Esophagus (tissue), 2 donors: ENCODE measurements around the gene TFEB. TPM values are rescaled to one million over a fixed set of nuclear protein-coding genes. Genes with fewer than 3 reads are reported as not detected.

Experiments used
- H3K27ac ChIP-seq, 2 donors: one replicate each; pipeline ENCODE4 v1.5.1; 2013; ENCODE audit warnings: low read depth in 2 of 2, mild to moderate bottlenecking in 2 of 2, inconsistent platforms in 1 of 2, low read length in 1 of 2, moderate library complexity in 1 of 2
- H3K27me3 ChIP-seq, 2 donors: one replicate each; pipeline ENCODE4 v1.6.1; 2013; ENCODE audit warnings: low read length in 2 of 2, control low read depth in 1 of 2, mild to moderate bottlenecking in 1 of 2; ENCODE audit not compliant: insufficient read depth in 2 of 2, control insufficient read depth in 1 of 2
- H3K36me3 ChIP-seq, 2 donors: one replicate each; pipeline ENCODE4 v1.6.1; 2013; ENCODE audit warnings: low read length in 1 of 2; ENCODE audit not compliant: control insufficient read depth in 2 of 2, insufficient read depth in 2 of 2
- H3K4me1 ChIP-seq, 2 donors: one replicate each; pipeline ENCODE4 v1.6.1; 2013; ENCODE audit warnings: low read length in 1 of 2; ENCODE audit not compliant: control insufficient read depth in 2 of 2, insufficient read depth in 2 of 2
- H3K4me3 ChIP-seq, 2 donors: one replicate each; pipeline ENCODE4 v1.5.1; 2013; ENCODE audit warnings: low read length in 2 of 2, mild to moderate bottlenecking in 2 of 2, low read depth in 1 of 2, moderate library complexity in 1 of 2
- H3K9me3 ChIP-seq, 2 donors: one replicate each; pipeline ENCODE4 v1.6.1; 2013; ENCODE audit warnings: mild to moderate bottlenecking in 2 of 2, low read depth in 1 of 2, low read length in 1 of 2, moderate library complexity in 1 of 2; ENCODE audit not compliant: control insufficient read depth in 2 of 2, insufficient read depth in 1 of 2
- WGBS, 2 donors: extraction: QIAGEN DNeasy Blood & Tissue Kit; methylation state at CpG; one replicate each; pipeline ENCODE4 v1.1.7; 2013; 5-methylcytosine and 5-hydroxymethylcytosine counted together
- polyA plus RNA-seq, 2 donors: library from polyadenylated mRNA; stranded (reverse); fragments of 200-250 nt; gene quantifications; one replicate each; pipeline ENCODE4 v1.2.3, GENCODE V29; 2013
- donor health status: healthy with polysubstance abuse.
- donor health status: Bipolar disorder and iron deficiency.

The TFEB gene
- polyA plus RNA-seq, 2 donors: 8.9 to 15.0 TPM

DNA sequence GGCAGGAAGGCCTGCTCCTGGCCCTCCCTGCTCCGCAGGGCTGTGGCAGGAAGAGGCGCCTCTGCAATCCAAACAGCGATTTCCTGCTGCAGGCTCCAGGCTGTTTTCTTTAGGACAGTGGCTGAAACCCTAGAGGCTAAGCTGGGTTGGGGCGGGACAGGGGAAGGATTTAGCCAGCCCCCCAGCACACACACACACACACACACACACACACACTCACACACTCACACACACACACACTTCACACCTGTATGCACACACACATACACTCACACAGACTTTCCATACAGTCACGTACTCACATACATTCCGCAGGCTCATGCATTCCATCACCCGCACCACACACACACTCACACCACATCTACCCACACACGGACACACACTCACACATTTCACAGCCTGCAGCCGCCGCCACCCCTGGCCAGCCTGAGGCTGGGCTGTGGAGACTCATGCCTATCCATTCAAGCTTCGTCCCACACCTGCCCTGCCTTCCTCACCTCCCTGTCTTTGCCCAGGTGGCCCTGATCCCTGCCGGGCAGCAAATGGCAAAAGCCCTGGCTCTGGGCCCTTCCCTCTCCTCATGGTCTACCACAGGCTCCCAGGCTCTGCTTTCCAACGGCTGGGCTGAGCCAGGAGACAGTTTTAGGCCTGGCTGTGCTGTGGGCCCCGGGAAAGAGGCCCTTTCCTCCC lies 79.3 kb downstream of the TFEB start:
- Histone ChIP-seq H3K4me1 (no peaks in the 10 kb centered on the region), H3K27me3 (no peaks in the 10 kb centered on the region), H3K27ac (no peak overlapping the region), H3K9me3 (no peaks in the 10 kb centered on the region), H3K36me3 (peaks cover 0 to 11% of the 10 kb centered on the region in 2 donors), H3K4me3 (no peak overlapping the region)
- 58 to 61% methylated on average over 14 of the region's 14 CpGs for WGBS, 2 donors

GRCh38 chr6:41655646-41656001 lies 79.8 kb downstream of the TFEB start:
- no peaks in the 10 kb centered on the region for H3K4me1 ChIP-seq
- H3K27ac ChIP-seq: no peak overlapping the region
- WGBS, 2 donors: 64% methylated on average over 12 of the region's 12 CpGs
- peaks cover 0 to 11% of the 10 kb centered on the region in 2 donors for H3K36me3 ChIP-seq
- no peaks in the 10 kb centered on the region for H3K27me3 ChIP-seq
- H3K4me3 ChIP-seq: no peak overlapping the region
- no peaks in the 10 kb centered on the region for H3K9me3 ChIP-seq

GRCh38 chr6:41655176-41655575 lies 80.2 kb downstream of the TFEB start:
- Histone ChIP-seq H3K4me3 (no peak overlapping the region), H3K9me3 (no peaks in the 10 kb centered on the region), H3K27ac (no peak overlapping the region), H3K4me1 (no peaks in the 10 kb centered on the region), H3K36me3 (peaks cover 0 to 11% of the 10 kb centered on the region in 2 donors), H3K27me3 (no peaks in the 10 kb centered on the region)
- 87 to 90% methylated on average over 8 of the region's 8 CpGs for WGBS, 2 donors

DNA sequence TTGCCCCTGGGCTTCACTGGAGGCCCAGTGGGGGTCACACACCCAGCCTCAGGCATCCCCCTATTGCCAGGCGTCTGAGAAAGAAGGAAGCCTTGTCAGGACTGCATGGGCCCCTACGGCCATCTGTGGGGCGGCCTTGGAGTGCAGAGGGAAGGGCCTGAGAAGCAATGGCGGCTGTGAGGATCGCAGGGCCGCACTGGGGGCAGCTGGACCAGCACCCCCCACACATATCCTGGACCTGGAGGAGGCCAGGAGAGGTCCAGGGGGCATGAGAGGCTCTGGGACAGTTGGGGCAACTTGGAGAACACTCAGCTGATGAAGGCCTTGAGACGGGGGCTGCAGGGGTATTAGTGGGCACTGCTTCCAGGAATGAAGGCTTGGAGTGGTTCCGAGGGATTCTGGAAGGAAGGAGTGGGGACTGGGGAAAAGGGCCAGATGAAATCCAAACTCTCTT lies 80.7 kb downstream of the TFEB start:
- no peaks in the 10 kb centered on the region for H3K9me3 ChIP-seq
- H3K4me3 ChIP-seq: no peak overlapping the region
- peaks cover 0 to 11% of the 10 kb centered on the region in 2 donors for H3K36me3 ChIP-seq
- 81 to 84% methylated on average over 8 of the region's 8 CpGs for WGBS, 2 donors
- H3K4me1 ChIP-seq: no peaks in the 10 kb centered on the region
- H3K27me3 ChIP-seq: no peaks in the 10 kb centered on the region
- H3K27ac ChIP-seq: no peak overlapping the region

DNA sequence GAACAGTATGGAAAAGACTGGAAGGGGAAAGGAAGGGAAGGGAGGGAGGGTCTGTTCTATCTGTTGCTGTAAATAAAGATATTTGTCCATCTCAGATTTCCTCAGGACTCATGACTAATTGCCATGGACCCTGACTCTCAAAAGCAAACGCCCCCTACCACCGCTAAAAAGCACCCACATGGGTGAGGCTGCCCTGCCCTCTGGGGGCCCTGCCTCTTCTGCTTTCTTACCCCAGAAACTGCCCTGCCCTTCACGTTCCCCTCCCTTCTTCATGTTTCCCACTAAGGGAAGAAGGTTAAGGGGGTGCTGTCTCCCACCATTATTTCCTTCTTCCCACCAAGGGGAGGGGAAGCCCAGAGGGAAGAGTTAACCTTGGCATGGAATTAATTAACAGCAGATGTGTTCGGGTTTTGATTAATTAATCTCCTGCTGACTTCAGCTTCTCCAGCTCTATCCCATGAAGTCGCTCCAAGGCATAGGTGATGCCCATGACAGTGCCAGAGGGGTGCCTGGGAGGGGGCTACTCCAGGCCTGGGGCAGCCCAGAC lies 81.2 kb downstream of the TFEB start:
- Histone ChIP-seq H3K27me3 (no peaks in the 10 kb centered on the region), H3K9me3 (no peaks in the 10 kb centered on the region), H3K27ac (no peak overlapping the region), H3K4me1 (no peaks in the 10 kb centered on the region), H3K4me3 (no peak overlapping the region), H3K36me3 (peaks cover 0 to 12% of the 10 kb centered on the region in 2 donors)
- WGBS, 2 donors: 60 to 69% methylated on average over 5 of the region's 5 CpGs

GRCh38 chr6:41653691-41654090 lies 81.7 kb downstream of the TFEB start:
- H3K27ac ChIP-seq: no peak overlapping the region
- no peaks in the 10 kb centered on the region for H3K4me1 ChIP-seq
- H3K36me3 ChIP-seq: peaks cover 0 to 16% of the 10 kb centered on the region in 2 donors
- 69 to 79% methylated on average over 5 of the region's 5 CpGs for WGBS, 2 donors
- H3K27me3 ChIP-seq: no peaks in the 10 kb centered on the region
- no peak overlapping the region for H3K4me3 ChIP-seq
- no peaks in the 10 kb centered on the region for H3K9me3 ChIP-seq

GRCh38 chr6:41652866-41653652 lies 82.3 kb downstream of the TFEB start:
- WGBS, 2 donors: 70 to 81% methylated on average over 32 of the region's 32 CpGs
- H3K4me3 ChIP-seq: no peak overlapping the region
- no peaks in the 10 kb centered on the region for H3K4me1 ChIP-seq
- no peaks in the 10 kb centered on the region for H3K9me3 ChIP-seq
- H3K27ac ChIP-seq: no peak overlapping the region
- H3K27me3 ChIP-seq: no peaks in the 10 kb centered on the region
- peaks cover 0 to 16% of the 10 kb centered on the region in 2 donors for H3K36me3 ChIP-seq

DNA sequence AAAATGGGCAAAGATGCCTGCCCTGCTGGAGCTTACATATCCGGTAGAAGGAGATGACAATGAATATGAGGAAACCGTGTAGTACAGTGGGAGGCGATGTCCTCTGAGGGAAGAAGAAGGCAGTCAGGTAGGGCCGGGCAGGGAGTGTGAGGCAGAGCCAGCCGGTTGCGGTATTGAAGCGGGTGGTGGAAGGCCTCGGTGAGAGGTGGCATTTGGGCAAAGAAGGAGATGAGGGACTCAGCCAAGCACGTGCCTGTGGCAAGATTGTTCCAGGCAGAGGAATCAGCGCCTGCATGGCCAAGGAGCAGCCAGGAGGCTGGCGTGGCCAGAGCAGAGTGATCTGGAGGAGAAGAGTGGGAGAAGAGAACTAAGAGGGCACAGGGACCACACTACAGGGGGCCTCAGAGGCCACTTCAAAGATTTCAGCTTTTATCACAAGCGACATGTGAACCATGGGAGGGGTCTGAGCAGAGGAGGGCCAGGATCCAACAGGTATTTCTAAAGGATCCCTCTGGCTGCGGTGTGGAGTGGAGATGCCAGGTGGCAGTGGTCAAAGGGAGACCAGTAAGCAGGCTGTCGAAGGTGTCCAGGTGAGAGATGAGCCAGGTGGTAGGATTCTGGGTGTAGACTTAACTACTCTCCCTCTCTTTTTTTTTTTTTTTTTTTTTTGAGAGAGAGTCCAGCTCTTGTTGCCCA lies 83.3 kb downstream of the TFEB start:
- Histone ChIP-seq H3K9me3 (no peaks in the 10 kb centered on the region), H3K27ac (no peak overlapping the region), H3K36me3 (peaks cover 0 to 18% of the 10 kb centered on the region in 2 donors), H3K4me1 (peaks cover 0 to 1% of the 10 kb centered on the region in 2 donors), H3K4me3 (no peak overlapping the region), H3K27me3 (no peaks in the 10 kb centered on the region)
- WGBS, 2 donors: 85 to 87% methylated on average over 14 of the region's 14 CpGs

- Histone ChIP-seq H3K9me3 (no peaks in the 10 kb centered on the region), H3K4me3 (no peak overlapping the region), H3K27me3 (no peaks in the 10 kb centered on the region), H3K36me3 (peaks cover 0 to 20% of the 10 kb centered on the region in 2 donors), H3K27ac (no peak overlapping the region), H3K4me1 (peaks cover 0 to 4% of the 10 kb centered on the region in 2 donors)
- WGBS, 2 donors: 81% methylated on average over 11 of the region's 11 CpGs
Observed at GRCh38 chr6:41651246-41651961, 84.0 kb downstream of the TFEB start.
